ENCODE measurements around the gene DNAJB1. TPM values are rescaled to one million over a fixed set of nuclear protein-coding genes. Genes with fewer than 3 reads are reported as not detected.

Gene DNAJB1
- total and polyA plus RNA-seq, 2 of the 13 experiments (the other 11 are each of a cell fraction or from before 2014, with no cell fraction given) = 87.5 to 97.3 TPM

- in situ Hi-C loops (cut with HindIII; ENCODE audit: extremely low pct_ligation_motif_present, low pct_unique_long_range_greater_than_20kb) = no loop called here
- H4K20me1 ChIP-seq (ENCODE audit: insufficient read depth, low read length) = peaks cover 35% of the 10 kb centered on the region
- H3K9ac ChIP-seq (ENCODE audit: insufficient read depth, low read depth, low read length) = peak overlapping the region; percentile 98
- H2AFZ ChIP-seq (ENCODE audit: low read length) = no peak overlapping the region
- intact Hi-C loops (cut with micrococcal nuclease; ENCODE audit: unreplicated experiment) = no loop called here
- DNase-seq (ENCODE audit: low spot score) = no peak
- H3K36me3 ChIP-seq (replicated peaks in 1 of 2; ENCODE audit: control insufficient read depth in 1 of 2, insufficient read depth in 2 of 2, low read length in 2 of 2) = peaks cover 9 to 26% of the 10 kb centered on the region in 2 experiments
- CTCF ChIA-PET (ENCODE audit: low intra/inter-chr PET ratio, low total read pairs) = no interaction called here
- peak overlapping the region; percentile 96 for H3K4me2 ChIP-seq (ENCODE audit: low read depth, low read length)
- WGBS (ENCODE audit: low lambda C conversion rate) = 0% methylated on average over 14 of the region's 22 CpGs
- peaks cover 79% of the 10 kb centered on the region for H3K4me1 ChIP-seq (ENCODE audit: insufficient read depth, low read length)
- H3K79me2 ChIP-seq (ENCODE audit: insufficient read depth, low read length) = peaks cover 39% of the 10 kb centered on the region
- POLR2A ChIA-PET = interaction anchor here (1.1 to 5.8 kb wide), 7 partner anchors 7 to 55 kb away, joined by 3 to 123 read pairs (median 26); partner anchors contain the start of genes GIPC1 and NDUFB7
- H3K4me3 ChIP-seq (replicated peaks in 1 of 3; ENCODE audit: insufficient read depth in 1 of 3, low read depth in 2 of 3, low read length in 3 of 3) = peak overlapping the region; percentile 91 to 98 (median 92)
- no peak for FAIRE-seq
- H3K27me3 ChIP-seq (ENCODE audit: control insufficient read depth in 1 of 2, insufficient read depth in 2 of 2, low read length in 2 of 2) = no peaks in the 10 kb centered on the region; a peak in 1 of 5 replicates
- ATAC-seq = no peak
- peak overlapping the region; percentile 91 for H3K27ac ChIP-seq (ENCODE audit: extremely low read length, insufficient read depth, low read length)
- H3K9me3 ChIP-seq (ENCODE audit: low read length) = no peaks in the 10 kb centered on the region
- BruUV-seq (replicated peaks) = no TSS peak
- TF ChIP-seq AGO2 (optimal IDR thresholded peaks at IDR 0.05; ENCODE audit: low read depth, low read length) (no peak), MAZ (IDR thresholded peaks at IDR 0.05; ENCODE audit: borderline replicate concordance, low read depth, low read length) (no peak), MAZ (CRISPR knock-in tag; IDR thresholded peaks at IDR 0.05; ENCODE audit: low read depth) (no peak), SP5 (CRISPR knock-in tag; IDR thresholded peaks at IDR 0.05; ENCODE audit: borderline replicate concordance, low read depth) (no peak), MZF1 (CRISPR knock-in tag; IDR thresholded peaks at IDR 0.05; ENCODE audit: borderline replicate concordance) (no peak), SRSF4 (IDR thresholded peaks at IDR 0.05; ENCODE audit: low read depth, low read length, poor library complexity, severe bottlenecking) (no peak), RCOR2 (CRISPR knock-in tag; IDR thresholded peaks at IDR 0.05) (no peak), CCAR2 (optimal IDR thresholded peaks at IDR 0.05; ENCODE audit: low read depth, low read length) (no peak), NR2C2 (CRISPR knock-in tag; IDR thresholded peaks at IDR 0.05; ENCODE audit: borderline replicate concordance) (0 out of 2 replicates have a peak, but pooled peaks have one; percentile 12), ZNF709 (CRISPR knock-in tag; IDR thresholded peaks at IDR 0.05) (no peak), HNRNPL (IDR thresholded peaks at IDR 0.05; ENCODE audit: low read depth, low read length) (no peak), SUZ12 (IDR thresholded peaks at IDR 0.05; ENCODE audit: low read depth, low read length) (no peak), TCF12 (IDR thresholded peaks at IDR 0.05) (no peak), TCF12 (CRISPR knock-in tag; IDR thresholded peaks at IDR 0.05) (no peak), ZNF441 (CRISPR knock-in tag; IDR thresholded peaks at IDR 0.05; ENCODE audit: borderline replicate concordance) (no peak)
- TF ChIP-seq, protein P1, sequence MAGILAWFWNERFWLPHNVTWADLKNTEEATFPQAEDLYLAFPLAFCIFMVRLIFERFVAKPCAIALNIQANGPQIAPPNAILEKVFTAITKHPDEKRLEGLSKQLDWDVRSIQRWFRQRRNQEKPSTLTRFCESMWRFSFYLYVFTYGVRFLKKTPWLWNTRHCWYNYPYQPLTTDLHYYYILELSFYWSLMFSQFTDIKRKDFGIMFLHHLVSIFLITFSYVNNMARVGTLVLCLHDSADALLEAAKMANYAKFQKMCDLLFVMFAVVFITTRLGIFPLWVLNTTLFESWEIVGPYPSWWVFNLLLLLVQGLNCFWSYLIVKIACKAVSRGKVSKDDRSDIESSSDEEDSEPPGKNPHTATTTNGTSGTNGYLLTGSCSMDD (CRISPR knock-in tag; IDR thresholded peaks at IDR 0.05) = no peak
- TF ChIP-seq, protein P2, sequence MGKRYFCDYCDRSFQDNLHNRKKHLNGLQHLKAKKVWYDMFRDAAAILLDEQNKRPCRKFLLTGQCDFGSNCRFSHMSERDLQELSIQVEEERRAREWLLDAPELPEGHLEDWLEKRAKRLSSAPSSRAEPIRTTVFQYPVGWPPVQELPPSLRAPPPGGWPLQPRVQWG (CRISPR knock-in tag; IDR thresholded peaks at IDR 0.05; ENCODE audit: borderline replicate concordance, low read depth) = no peak
- TF ChIP-seq, protein P3, sequence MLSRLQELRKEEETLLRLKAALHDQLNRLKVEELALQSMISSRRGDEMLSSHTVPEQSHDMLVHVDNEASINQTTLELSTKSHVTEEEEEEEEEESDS (CRISPR knock-in tag; IDR thresholded peaks at IDR 0.05; ENCODE audit: borderline replicate concordance) = no peak
Observed at GRCh38 chr19:14516746-14517438, 1.3 kb downstream of the DNAJB1 start.
